NT2/D1 (cell line): ENCODE data around the gene LPA.
"Not testable (repeated sequence)": the region's sequence is repeated elsewhere in the genome, so short reads cannot be mapped to it uniquely, and the experiment has no call there.

ENCODE experiments used
- DNase-seq: peaks from one replicate; pipeline ENCODE4 v3.0.0-alpha.2; 2011; ENCODE audit warnings: low read depth, low spot score
- H3K27me3 ChIP-seq: 2 replicates; pipeline ENCODE4 v1.6.0; 2011; ENCODE audit warnings: mild to moderate bottlenecking; ENCODE audit not compliant: insufficient read length, insufficient read depth
- H3K36me3 ChIP-seq: 2 replicates; pipeline ENCODE4 v1.6.1; 2011; ENCODE audit warnings: mild to moderate bottlenecking, low read length, mixed read lengths; ENCODE audit not compliant: insufficient read depth, insufficient read length
- H3K4me1 ChIP-seq: 2 replicates; pipeline ENCODE4 v1.5.1; 2011; ENCODE audit not compliant: insufficient read depth, insufficient read length
- H3K4me3 ChIP-seq: 2 replicates; pipeline ENCODE4 v1.5.1; 2011; ENCODE audit warnings: low read depth; ENCODE audit not compliant: insufficient read length
- H3K9ac ChIP-seq: 2 replicates; pipeline ENCODE4 v1.6.0; 2011; ENCODE audit warnings: low read depth; ENCODE audit not compliant: insufficient read length
- H3K9me3 ChIP-seq: 2 replicates; pipeline ENCODE4 v1.5.1; 2011; ENCODE audit warnings: mild to moderate bottlenecking, low read length; ENCODE audit not compliant: insufficient read depth
- SUZ12 ChIP-seq: IDR thresholded peaks from 2 replicates; pipeline ENCODE4 v1.6.1; 2011; ENCODE audit not compliant: insufficient read length, insufficient read depth; ENCODE audit errors: extremely low read depth
- YY1 ChIP-seq: IDR thresholded peaks from 2 replicates; pipeline ENCODE4 v1.6.1; 2011; ENCODE audit not compliant: insufficient read length, insufficient read depth
- ZNF274 ChIP-seq: IDR thresholded peaks from 2 replicates; pipeline ENCODE4 v1.6.1; 2011; ENCODE audit warnings: mild to moderate bottlenecking, low read depth, low read length

Gene LPA

DNA sequence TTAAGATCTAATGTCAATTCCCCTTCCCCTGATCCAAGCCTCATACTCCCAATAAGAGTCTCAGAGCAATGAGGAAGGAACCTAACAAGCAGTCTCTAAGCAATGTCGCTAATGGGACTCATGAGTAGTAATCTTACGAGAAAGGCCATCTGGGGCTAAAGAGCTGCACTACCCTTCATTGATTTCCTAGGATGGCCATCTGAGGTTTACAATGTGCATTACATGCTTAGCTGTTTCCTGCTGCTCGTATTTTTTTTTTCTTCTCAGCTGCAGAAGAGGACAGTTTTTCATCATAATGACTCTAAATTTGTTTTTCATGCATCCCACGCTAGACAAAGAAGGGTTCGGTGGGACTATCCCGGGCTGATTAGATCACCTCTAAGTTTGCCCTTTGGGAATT, 119.3 kb downstream of the LPA start:
- no peaks in the 10 kb centered on the region for H3K4me1 ChIP-seq
- no peak for DNase-seq
- no peaks in the 10 kb centered on the region for H3K9me3 ChIP-seq
- no peak overlapping the region for H3K4me3 ChIP-seq
- no peaks in the 10 kb centered on the region for H3K27me3 ChIP-seq
- H3K36me3 ChIP-seq, result no peaks in the 10 kb centered on the region
- no peak for TF ChIP-seq SUZ12
- TF ChIP-seq YY1, result no peak
- TF ChIP-seq ZNF274, result no peak
- H3K9ac ChIP-seq, result no peak overlapping the region

DNA sequence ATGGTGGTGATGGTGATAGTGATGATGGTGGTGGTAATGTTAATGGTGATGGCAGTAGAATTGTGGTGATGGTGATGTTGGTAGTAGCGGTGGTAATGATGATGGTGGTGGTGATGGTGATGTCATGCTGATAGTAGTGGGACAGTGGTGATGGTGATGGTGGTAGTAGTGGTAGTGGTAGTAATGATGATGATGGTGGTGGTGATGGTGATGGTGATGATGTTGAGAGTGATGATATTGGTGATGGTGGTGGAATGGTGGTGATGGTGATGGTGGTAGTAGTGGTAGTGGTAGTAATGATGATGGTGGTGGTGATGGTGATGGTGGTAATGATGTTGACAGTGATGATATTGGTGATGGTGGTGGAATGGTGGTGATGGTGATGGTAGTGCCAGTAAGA, 128.8 kb downstream of the LPA start:
- Histone ChIP-seq H3K4me1 (no peaks in the 10 kb centered on the region), H3K9me3 (no peaks in the 10 kb centered on the region), H3K9ac (no peak overlapping the region), H3K27me3 (no peaks in the 10 kb centered on the region), H3K4me3 (no peak overlapping the region), H3K36me3 (no peaks in the 10 kb centered on the region)
- no peak for TF ChIP-seq YY1
- no peak for TF ChIP-seq SUZ12
- TF ChIP-seq ZNF274, result no peak
- DNase-seq, result no peak

DNA sequence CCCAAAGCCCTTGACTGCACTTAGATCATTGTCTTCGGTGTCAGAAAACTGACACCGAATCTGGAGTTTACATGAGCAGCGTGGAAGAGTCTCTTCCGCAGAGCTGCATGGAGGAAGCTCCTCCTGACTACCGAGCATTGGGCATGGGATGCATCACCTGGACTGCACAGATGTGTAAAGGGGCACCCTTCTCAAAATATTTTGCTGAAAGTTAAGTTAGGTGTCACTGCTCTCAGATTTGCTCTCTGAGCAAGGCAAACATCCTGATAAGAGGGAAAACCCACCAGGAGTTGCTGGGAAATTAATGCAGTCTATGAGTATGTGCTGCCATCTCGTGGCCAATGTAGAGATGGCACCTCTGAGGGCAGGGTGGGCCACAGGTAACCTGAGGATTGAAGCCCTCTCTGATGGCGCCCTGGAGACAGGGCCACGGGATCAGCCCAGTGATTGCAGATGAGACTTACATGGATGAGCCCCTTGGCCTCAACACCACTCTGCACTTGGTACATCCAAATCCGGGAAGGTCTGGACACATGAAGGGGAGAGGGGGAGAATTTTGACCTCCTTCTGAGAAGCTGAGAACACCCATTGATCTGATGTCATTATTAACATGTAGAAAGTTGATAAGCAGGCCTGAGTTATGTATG, 129.9 kb downstream of the LPA start:
- no peaks in the 10 kb centered on the region for H3K27me3 ChIP-seq
- no peaks in the 10 kb centered on the region for H3K36me3 ChIP-seq
- no peak overlapping the region for H3K4me3 ChIP-seq
- no peaks in the 10 kb centered on the region for H3K4me1 ChIP-seq
- peak; percentile 38 for DNase-seq
- H3K9ac ChIP-seq, result no peak overlapping the region
- H3K9me3 ChIP-seq, result no peaks in the 10 kb centered on the region
- no peak for TF ChIP-seq YY1
- no peak for TF ChIP-seq ZNF274
- TF ChIP-seq SUZ12, result no peak

DNA sequence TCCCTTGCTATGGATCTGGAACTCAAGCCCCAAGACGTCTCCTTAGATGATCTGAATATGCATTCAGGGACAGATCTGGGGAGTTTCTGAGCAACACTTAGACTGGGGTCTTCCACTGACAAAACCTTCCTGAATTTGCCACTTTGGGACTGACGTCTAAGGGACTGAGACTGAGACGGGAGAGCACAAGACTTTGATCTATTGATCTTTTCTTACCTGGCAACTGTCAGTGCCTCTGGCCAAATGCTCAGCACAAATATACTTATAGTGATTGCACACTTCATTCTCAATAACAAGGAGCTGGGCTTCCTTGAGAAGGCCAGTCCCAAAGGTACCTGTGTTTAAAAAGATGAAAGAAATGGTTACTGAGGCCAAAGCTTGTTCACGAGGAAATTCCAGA, 131.8 kb downstream of the LPA start:
- no peaks in the 10 kb centered on the region for H3K27me3 ChIP-seq
- no peaks in the 10 kb centered on the region for H3K36me3 ChIP-seq
- no peak for DNase-seq
- TF ChIP-seq ZNF274 (no peak), SUZ12 (no peak), YY1 (no peak)
- no peaks in the 10 kb centered on the region for H3K4me1 ChIP-seq
- no peak overlapping the region for H3K9ac ChIP-seq
- H3K4me3 ChIP-seq, result no peak overlapping the region
- no peaks in the 10 kb centered on the region for H3K9me3 ChIP-seq

DNA sequence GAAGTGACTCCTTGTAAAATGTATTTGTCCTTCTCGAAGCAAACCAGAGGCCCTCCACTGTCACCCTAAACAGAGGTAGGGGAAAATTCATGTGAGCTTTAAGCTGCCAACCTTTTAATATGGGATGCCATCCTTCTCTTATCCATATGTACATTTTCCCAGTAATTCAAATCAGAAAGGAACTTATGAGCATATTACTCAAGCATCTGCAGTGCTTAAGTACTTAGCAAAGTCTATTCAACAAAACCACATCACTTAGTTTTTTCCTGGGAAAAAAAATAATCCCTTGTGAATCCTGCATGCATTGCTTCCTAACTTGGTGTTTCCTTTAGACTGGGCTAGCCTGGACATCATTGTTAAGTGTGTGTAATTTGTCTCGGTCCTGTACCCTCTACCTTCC, 132.2 kb downstream of the LPA start:
- Histone ChIP-seq H3K9me3 (no peaks in the 10 kb centered on the region), H3K4me3 (no peak overlapping the region), H3K9ac (no peak overlapping the region), H3K36me3 (no peaks in the 10 kb centered on the region), H3K27me3 (no peaks in the 10 kb centered on the region), H3K4me1 (no peaks in the 10 kb centered on the region)
- no peak for DNase-seq
- TF ChIP-seq SUZ12 (no peak), ZNF274 (no peak), YY1 (no peak)

DNA sequence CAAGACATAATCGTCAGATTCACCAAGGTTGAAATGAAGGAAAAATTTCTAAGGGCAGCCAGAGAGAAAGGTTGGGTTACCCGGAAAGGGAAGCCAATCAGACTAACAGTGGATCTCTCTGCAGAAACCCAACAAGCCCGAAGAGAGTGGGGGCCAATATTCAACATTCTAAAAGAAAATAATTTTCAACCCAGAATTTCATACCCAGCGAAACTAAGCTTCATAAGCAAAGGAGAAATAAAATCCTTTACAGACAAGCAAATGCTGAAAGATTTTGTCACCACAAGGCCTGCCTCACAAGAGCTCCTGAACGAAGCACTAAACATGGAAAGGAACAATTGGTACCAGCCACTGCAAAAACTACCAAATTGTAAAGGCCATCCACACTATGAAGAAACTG, 134.6 kb downstream of the LPA start:
- not testable (repeated sequence) for H3K36me3 ChIP-seq, DNase-seq, H3K9me3 ChIP-seq, H3K4me3 ChIP-seq, H3K27me3 ChIP-seq, H3K9ac ChIP-seq, H3K4me1 ChIP-seq

DNA sequence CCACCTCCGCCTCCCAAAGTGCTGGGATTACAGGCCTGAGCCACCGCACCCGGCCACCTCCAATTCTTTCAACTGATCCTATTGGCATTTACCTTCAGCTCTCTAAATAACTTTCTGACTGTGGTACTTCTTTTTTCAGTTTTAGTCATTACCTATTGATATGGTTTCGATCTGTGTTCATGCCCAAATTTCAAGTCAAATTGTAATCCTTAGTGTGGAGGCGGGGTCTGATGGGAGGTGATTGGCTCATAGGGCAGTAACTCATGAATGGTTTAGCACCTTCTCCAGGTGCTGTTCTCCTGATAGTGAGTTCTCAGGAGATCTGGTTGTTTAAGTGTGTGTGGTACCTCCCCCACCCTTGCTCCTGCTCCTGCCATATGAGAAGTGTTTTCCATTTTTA, 140.9 kb downstream of the LPA start:
- H3K4me1 ChIP-seq, result no peaks in the 10 kb centered on the region
- no peaks in the 10 kb centered on the region for H3K27me3 ChIP-seq
- no peak for DNase-seq
- H3K4me3 ChIP-seq, result no peak overlapping the region
- H3K36me3 ChIP-seq, result no peaks in the 10 kb centered on the region
- H3K9ac ChIP-seq, result no peak overlapping the region
- no peaks in the 10 kb centered on the region for H3K9me3 ChIP-seq
- TF ChIP-seq YY1, result no peak
